ENCODE measurements around the gene ARMCX4. TPM values are rescaled to one million over a fixed set of nuclear protein-coding genes. Genes with fewer than 3 reads are reported as not detected.

ARMCX4 gene
- total RNA-seq, 4 donors from 2014 or later: 3.2 to 34.4 (median 23.0) TPM

GRCh38 chrX:101507372-101507771 lies 22.1 kb downstream of the ARMCX4 start:
- Histone ChIP-seq H3K27ac (no peak overlapping the region), H3K27me3 (no peaks in the 10 kb centered on the region), H3K4me1 (no peaks in the 10 kb centered on the region), H3K36me3 (no peaks in the 10 kb centered on the region), H3K4me3 (no peak overlapping the region), H3K9me3 (no peaks in the 10 kb centered on the region)
- DNase-seq: no peak
- TF ChIP-seq POLR2A (IDR thresholded peaks at IDR 0.05) (no peak), CTCF (IDR thresholded peaks at IDR 0.05) (no peak)
- intact Hi-C loops (cut with DNase I; ENCODE audit: low total_unique reads): no loop called here

GRCh38 chrX:101507986-101508385 lies 22.7 kb downstream of the ARMCX4 start:
- TF ChIP-seq CTCF (IDR thresholded peaks at IDR 0.05) (no peak), POLR2A (IDR thresholded peaks at IDR 0.05) (no peak)
- Histone ChIP-seq H3K27me3 (no peaks in the 10 kb centered on the region), H3K36me3 (no peaks in the 10 kb centered on the region), H3K9me3 (no peaks in the 10 kb centered on the region), H3K4me3 (no peak overlapping the region), H3K27ac (no peak overlapping the region), H3K4me1 (no peaks in the 10 kb centered on the region)
- no peak for DNase-seq
- intact Hi-C loops (cut with DNase I; ENCODE audit: low total_unique reads): no loop called here

- no peaks in the 10 kb centered on the region for H3K4me1 ChIP-seq
- no peaks in the 10 kb centered on the region for H3K27me3 ChIP-seq
- H3K4me3 ChIP-seq: no peak overlapping the region
- no peak for DNase-seq
- H3K27ac ChIP-seq: no peak overlapping the region
- intact Hi-C loops (cut with DNase I; ENCODE audit: low total_unique reads): no loop called here
- H3K9me3 ChIP-seq: no peaks in the 10 kb centered on the region
- H3K36me3 ChIP-seq: no peaks in the 10 kb centered on the region
- no peak for TF ChIP-seq CTCF (IDR thresholded peaks at IDR 0.05)
- TF ChIP-seq POLR2A (IDR thresholded peaks at IDR 0.05): no peak
Measured at GRCh38 chrX:101530944-101531343, 45.7 kb downstream of the ARMCX4 start.

Other genes starting within 250 kb of the ARMCX4 start
- 1 to 10 TPM in 1 of 4 donors, not detected in 3; 1.2 TPM for gene TAF7L, start 194.1 kb upstream of the ARMCX4 start, total RNA-seq
- 10 to 100 TPM in 1 of 4 donors, 1 to 10 TPM in 1, not detected in 2; 7.0 to 11.0 TPM for gene TIMM8A, start 136.7 kb upstream of the ARMCX4 start, total RNA-seq
- 1 to 10 TPM; 1.2 to 5.9 (median 2.5) TPM for gene BTK, start 99.3 kb upstream of the ARMCX4 start, total RNA-seq
- gene RPL36A, start 94.4 kb upstream of the ARMCX4 start, total RNA-seq: 1,000 to 10,000 TPM in 3 of 4 donors, 100 to 1,000 TPM in 1; 279 to 2,120 (median 1,455) TPM
- 10 to 100 TPM; 13.2 to 30.2 (median 19.2) TPM for gene GLA, start 77.5 kb upstream of the ARMCX4 start, total RNA-seq
- 10 to 100 TPM; 22.0 to 87.2 (median 40.7) TPM for gene HNRNPH2, start 77.2 kb upstream of the ARMCX4 start, total RNA-seq
- 10 to 100 TPM; 38.9 to 72.8 (median 42.1) TPM for gene ARMCX1, start 65.1 kb downstream of the ARMCX4 start, total RNA-seq
- 10 to 100 TPM in 3 of 4 donors, 1 to 10 TPM in 1; 5.1 to 43.6 (median 38.0) TPM for gene ARMCX6, start 132.5 kb downstream of the ARMCX4 start, total RNA-seq
- 100 to 1,000 TPM in 1 of 4 donors, 10 to 100 TPM in 3; 35.1 to 116 (median 53.5) TPM for gene ARMCX3, start 137.7 kb downstream of the ARMCX4 start, total RNA-seq
- 100 to 1,000 TPM in 1 of 4 donors, 10 to 100 TPM in 3; 16.4 to 105 (median 55.6) TPM for gene ARMCX2, start 174.4 kb downstream of the ARMCX4 start, total RNA-seq